DOHH2 (cell line): ENCODE measurements around the gene ZBED2.
"Not testable (repeated sequence)": the region's sequence is repeated elsewhere in the genome, so short reads cannot be mapped to it uniquely, and the experiment has no call there.

ENCODE experiments used
- EZH2phosphoT487 ChIP-seq: fragments of 200-600 bp; sonication (generic); IDR thresholded peaks from 2 replicates; pipeline ENCODE4 v1.6.1; 2017; ENCODE audit warnings: borderline replicate concordance, mild to moderate bottlenecking, antibody characterized with exemption, low read length, moderate library complexity, mixed read lengths
- TF ChIP-seq, protein P1 (sequence below): fragments of 200-600 bp; sonication (generic); IDR thresholded peaks from one replicate; pipeline ENCODE4 v1.5.1; 2014; ENCODE audit warnings: antibody characterized with exemption, mild to moderate bottlenecking, low read depth, low read length; ENCODE audit not compliant: poor library complexity, severe bottlenecking

- TF ChIP-seq, protein P1, sequence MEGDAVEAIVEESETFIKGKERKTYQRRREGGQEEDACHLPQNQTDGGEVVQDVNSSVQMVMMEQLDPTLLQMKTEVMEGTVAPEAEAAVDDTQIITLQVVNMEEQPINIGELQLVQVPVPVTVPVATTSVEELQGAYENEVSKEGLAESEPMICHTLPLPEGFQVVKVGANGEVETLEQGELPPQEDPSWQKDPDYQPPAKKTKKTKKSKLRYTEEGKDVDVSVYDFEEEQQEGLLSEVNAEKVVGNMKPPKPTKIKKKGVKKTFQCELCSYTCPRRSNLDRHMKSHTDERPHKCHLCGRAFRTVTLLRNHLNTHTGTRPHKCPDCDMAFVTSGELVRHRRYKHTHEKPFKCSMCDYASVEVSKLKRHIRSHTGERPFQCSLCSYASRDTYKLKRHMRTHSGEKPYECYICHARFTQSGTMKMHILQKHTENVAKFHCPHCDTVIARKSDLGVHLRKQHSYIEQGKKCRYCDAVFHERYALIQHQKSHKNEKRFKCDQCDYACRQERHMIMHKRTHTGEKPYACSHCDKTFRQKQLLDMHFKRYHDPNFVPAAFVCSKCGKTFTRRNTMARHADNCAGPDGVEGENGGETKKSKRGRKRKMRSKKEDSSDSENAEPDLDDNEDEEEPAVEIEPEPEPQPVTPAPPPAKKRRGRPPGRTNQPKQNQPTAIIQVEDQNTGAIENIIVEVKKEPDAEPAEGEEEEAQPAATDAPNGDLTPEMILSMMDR = not testable (repeated sequence)
- not testable (repeated sequence) for TF ChIP-seq EZH2phosphoT487
Observed at GRCh38 chr3:111630638-111631037, 35.5 kb upstream of the ZBED2 start.
